GM18519 (cell line): ENCODE results near the gene CD163.
"Not testable (repeated sequence)": the region's sequence is repeated elsewhere in the genome, so short reads cannot be mapped to it uniquely, and the experiment has no call there.

Experiments used
- ATAC-seq: cut with Tn5 transposase; IDR thresholded peaks from one replicate; pipeline ENCODE4 v1.9.1; 2021; ENCODE audit warnings: mild to moderate bottlenecking, moderate library complexity; ENCODE audit not compliant: unreplicated experiment, low FRiP score

Gene CD163

DNA sequence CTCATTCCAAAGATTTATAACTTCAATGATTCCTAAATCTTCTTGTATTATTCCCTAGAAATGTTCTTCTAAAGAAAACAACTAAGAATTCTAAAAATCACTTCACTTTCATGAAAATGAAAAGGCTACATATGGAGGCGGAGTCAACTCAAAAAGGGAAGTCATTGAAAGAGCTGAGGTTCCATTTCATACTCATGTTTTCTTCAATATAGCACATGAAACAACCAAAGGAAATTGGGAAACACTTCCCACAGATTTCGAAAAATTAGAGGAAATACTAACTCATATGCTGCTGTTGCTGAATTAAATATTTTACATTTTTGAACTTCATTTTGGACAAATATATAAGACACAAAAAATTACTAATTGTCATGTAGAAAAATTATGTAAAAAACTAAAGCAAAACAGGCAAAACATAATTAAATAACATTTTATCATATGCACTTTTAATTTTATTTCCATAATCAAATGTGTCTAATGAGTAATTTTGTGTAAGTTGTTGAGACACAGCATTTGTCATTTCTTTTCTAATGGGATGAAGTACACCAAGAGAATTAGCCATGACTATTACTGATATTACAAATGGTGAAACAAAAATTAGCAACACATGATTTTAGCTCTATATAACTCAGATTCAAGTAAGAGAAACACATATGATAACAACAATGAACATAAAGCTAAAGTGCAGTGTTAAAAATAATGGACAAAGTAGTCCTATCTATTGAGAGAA lies at the start of gene CD163:
Gene CD163, minus strand, starts transcription at position 92 of the 730 bp plus-strand sequence. Its CDS starts 87 bp downstream, at position 5.
- no peak for ATAC-seq

GRCh38 chr12:7542813-7543212 lies 39.2 kb upstream of the CD163 start:
- no peak for ATAC-seq

DNA sequence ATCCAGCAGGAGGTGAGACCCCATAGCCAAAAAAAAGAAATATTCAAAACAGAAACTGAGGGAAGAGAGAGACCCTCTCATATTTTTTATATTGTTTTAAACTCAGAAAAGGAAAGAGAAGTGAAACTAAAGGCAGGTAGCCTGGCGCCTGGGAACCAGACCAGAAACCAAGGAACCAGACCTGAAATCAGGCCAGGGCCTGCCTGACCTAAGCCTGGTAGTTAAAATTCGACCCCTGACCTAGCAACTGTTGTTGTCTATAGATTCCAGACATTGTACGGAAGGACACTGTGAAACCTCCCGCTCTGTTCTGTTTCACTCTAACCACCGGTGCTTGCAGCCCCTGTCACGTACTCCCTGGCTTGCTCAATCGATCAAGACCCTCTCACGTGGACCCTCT lies 38.5 kb upstream of the CD163 start:
- no peak for ATAC-seq

GRCh38 chr12:7514416-7514815 lies 10.8 kb upstream of the CD163 start:
- no peak for ATAC-seq

DNA sequence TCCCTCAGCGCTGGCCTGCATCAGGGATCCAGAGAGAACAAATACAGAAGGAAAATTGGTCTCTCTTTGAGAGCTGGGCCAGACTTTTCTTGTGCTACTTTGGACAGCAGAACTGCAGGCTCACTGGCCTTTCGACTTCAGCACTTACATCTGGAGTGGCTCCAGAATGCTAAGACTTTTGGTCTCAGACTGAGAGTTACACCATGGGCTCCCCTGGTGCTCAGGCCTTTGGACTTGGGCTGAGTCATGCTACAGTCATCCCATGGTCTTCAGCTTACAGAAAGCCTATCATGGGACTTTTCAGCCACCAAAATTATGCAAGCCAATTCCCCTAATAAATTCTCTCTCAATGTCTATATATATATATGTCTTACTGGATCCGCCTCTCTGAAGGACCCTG lies 9.0 kb upstream of the CD163 start:
- ATAC-seq = no peak

- not testable (repeated sequence) for ATAC-seq
These were observed 6.4 kb upstream of the CD163 start for GRCh38 chr12:7509793-7510470.

GRCh38 chr12:7502612-7503011 lies 965 bp downstream of the CD163 start:
- ATAC-seq = no peak

DNA sequence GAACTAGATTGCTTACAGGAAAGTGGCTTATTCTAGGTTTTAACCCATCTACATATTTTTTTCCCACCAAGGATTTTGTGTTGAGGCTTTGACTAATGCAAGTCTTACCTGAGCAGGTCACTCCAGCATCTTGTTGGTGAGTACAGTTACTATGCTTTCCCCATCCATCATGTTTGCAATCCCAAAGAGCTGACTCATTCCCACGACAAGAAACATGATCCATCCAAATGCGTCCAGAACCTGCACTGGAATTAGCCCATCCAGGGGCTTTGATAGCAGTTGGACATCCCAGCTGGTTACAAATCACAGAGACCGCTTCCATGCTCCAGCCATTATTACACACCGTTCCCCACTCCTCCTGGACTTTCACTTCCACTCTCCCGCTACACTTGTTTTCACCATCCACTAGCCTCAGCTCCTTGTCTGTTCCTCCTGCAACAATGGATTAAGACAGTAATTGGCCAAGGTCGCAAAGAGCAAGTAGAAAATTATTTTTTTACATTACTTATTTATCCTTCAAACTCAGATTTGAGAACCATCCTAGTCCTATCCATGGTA lies 2.5 kb downstream of the CD163 start:
- no peak for ATAC-seq

DNA sequence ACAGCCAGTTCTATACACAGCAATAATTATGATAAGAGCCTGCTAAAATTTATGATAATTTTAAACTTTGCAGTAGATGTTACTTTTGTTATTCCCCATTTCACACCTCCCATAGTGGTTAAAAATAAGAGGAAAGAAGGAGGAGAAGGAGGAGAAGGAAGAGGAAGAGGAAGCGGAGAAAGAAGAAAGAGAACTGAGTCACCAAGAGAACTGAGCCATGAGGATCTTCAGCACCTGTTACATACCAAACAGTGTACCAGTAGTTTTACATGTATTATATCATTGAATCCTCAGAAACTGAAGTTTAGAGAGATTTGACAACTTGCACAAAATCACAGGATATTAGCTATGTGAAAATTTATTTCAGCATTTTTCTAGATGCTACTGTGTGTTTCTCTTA lies 3.9 kb downstream of the CD163 start:
- ATAC-seq = no peak

- ATAC-seq = no peak
These were observed 4.8 kb downstream of the CD163 start for GRCh38 chr12:7498809-7499208.

GRCh38 chr12:7497661-7498060 lies 5.9 kb downstream of the CD163 start:
- no peak for ATAC-seq

GRCh38 chr12:7496451-7496850 lies 7.1 kb downstream of the CD163 start:
- no peak for ATAC-seq

DNA sequence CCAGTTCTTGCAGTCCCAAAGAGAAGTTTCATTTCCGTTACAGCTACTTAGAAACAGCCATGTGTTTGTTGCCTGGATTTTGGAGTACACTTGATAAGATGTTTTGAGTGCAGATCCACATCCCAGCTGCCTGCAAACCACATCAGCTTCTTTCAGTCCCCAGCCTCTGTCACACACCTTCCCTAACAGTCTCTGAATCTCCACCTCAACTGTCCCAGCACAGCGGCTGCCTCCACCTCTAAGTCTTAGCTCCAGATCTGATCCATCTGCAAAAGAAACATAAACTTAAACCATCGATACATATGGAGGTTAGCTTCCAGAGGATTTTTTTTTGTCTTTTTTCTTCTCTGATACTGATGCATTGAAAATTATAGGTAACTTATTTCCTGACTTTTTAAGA lies 8.4 kb downstream of the CD163 start:
- no peak for ATAC-seq

DNA sequence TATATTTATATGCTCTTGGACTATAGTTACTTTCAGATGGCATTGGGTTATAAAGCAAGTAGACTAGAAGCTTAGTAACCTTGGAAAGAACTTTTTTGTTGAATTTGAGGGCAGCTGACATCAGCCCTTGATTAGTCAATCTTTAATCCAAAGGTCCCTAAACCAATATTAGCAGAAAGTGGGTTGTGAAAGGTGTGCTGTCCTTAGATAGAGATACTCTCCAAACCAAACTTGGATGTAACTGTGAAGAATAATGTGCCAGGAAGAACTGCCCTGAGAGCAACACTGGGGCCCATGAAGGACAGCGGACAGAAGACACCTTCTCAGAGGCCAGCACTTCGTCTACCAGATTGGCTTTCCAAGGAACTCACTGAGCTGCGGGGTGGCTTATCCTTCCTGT lies 10.6 kb downstream of the CD163 start:
- no peak for ATAC-seq

GRCh38 chr12:7486512-7486911 lies 17.1 kb downstream of the CD163 start:
- ATAC-seq = no peak

DNA sequence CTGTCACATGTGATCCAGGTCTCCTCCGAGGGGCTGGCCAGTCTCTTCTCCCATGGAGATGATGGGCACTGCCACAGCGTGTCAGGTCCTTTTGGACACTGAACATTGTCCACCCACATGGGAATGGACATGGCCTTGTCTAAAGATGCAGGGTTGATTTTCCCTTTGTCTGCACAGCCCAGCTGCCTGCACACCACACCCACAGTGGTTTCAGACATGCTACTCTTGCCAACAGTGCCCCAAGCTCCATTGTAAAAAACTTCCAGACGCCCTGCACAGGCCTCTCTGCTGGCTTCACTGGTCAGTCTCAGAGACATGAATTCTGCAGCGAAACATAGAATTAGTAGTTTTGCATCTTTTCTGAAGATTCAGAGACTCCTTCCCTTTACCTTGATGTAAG lies 18.5 kb downstream of the CD163 start:
- no peak for ATAC-seq

GRCh38 chr12:7483343-7483742 lies 20.2 kb downstream of the CD163 start:
- no peak for ATAC-seq

DNA sequence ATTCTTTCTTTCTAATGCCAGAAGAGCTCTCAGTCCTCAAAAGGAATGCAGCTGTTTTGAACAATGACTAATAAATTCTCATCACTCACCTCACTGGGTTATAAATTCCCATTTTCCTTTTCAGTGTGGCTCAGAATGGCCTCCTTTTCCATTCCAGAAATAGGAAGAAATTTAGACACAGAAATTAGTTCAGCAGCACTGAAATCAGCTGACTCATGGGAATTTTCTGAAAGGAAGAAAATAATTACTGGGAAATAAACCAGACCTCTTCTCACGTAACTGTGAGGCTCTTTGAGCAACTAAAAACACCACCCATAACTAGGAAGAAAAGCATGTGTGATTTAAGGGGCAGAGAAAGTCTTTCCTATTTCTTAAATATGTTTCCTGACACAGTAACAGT lies 23.8 kb downstream of the CD163 start:
- no peak for ATAC-seq

DNA sequence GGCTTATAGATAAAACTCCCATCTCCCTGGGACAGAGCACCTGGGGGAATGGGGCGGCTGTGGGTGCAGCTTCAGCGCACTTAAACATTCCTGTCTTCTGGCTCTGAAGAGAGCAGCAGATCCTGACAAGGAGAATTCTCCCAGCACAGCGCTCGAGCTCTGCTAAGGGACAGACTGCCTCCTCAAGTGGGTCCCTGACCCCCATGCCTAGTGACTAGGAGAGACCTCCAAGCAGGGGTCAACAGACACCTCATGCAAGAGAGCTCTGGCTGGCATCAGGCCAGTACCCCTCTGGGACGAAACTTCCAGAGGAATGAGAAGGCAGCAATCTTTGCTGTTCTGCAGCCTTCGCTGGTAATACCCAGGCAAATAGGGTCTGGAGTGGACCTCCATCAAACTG lies 31.5 kb downstream of the CD163 start:
- ATAC-seq = no peak

DNA sequence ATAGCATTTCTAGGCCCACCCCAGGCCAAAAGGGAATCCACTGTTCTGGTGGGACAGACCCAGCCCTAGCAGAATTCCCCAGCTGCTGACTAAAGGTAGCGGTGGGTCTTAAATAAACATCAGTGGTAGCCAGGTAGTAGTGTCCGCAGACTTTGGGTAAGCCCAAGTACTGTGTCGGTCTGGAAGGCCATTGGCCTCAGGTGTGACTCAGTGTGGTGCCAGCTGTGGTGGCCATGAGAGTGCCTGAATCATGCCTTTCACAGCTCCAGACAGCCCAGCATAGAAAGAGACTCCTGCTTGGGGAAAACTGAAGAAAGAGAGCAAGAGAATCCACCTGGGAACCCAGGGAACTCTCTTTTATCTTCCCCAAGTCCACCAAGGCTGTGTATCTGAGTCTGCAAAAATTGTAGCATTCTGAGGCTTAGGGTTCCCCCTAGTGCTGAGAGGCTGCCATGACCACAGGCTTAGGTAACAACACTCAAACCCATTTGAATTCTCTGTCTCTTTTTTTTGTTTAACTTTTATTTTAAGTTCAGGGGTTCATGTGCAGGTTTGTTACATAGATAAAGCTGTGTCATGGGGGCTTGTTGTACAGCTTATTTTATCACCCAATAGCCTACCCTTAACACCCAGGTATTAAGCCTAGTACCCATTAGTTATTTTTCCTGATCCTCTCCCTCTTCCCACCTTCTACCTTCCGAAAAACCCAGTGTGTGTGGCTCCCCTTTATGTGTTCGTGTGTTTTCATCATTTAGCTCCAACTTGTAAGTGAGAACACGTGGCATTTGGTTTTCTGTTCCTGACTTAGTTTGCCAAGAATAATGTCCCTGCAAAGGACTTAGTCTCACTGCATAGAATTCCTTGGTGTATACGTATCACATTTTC lies 43.0 kb downstream of the CD163 start:
- no peak for ATAC-seq

- no peak for ATAC-seq
These were observed 43.6 kb downstream of the CD163 start for GRCh38 chr12:7459973-7460372.
